ENCODE data around the gene AGBL5. TPM values are rescaled to one million over a fixed set of nuclear protein-coding genes. Genes with fewer than 3 reads are reported as not detected.

Gene AGBL5
- total and polyA plus RNA-seq, 2 donors (not counting 1 experiment from before 2014, with no cell fraction given) = 10.0 to 17.5 TPM

GRCh38 chr2:27081984-27082772 is 30.7 kb downstream of the AGBL5 start:
- H3K4me1 ChIP-seq (ENCODE audit: control insufficient read depth in 2 of 2, insufficient read depth in 2 of 2, low read length in 2 of 2) = peaks cover 24 to 39% of the 10 kb centered on the region in 2 donors
- DNase-seq = no peak
- ChIA-PET POLR2A (interaction anchor here (2.7 to 3.0 kb wide), 2 partner anchors 11 to 31 kb away, joined by 15 to 22 read pairs; partner anchors contain the start of genes AGBL5 and OST4), CTCF (interaction anchor here (1.0 to 4.7 kb wide), 7 partner anchors 10 to 198 kb away, joined by 3 to 30 read pairs (median 4); partner anchors contain the start of genes ABHD1, AGBL5 and OST4)
- H3K4me2 ChIP-seq (replicated peaks; ENCODE audit: low read depth, low read length, poor library complexity, severe bottlenecking) = peak overlapping the region; percentile 84
- H3K36me3 ChIP-seq (replicated peaks in 1 of 2; ENCODE audit: control extremely low read depth in 1 of 2, control insufficient read depth in 1 of 2, extremely low read depth in 1 of 2, insufficient read depth in 2 of 2, low read length in 1 of 2) = no peaks in the 10 kb centered on the region
- H3K9me3 Mint-ChIP-seq (ENCODE audit: insufficient read depth) = no peaks in the 10 kb centered on the region
- peaks cover 3% of the 10 kb centered on the region for H3K79me2 ChIP-seq (ENCODE audit: control insufficient read depth, insufficient read depth, low read length)
- H3K9ac ChIP-seq (ENCODE audit: low read length) = peak overlapping the region; percentile 59
- no peak overlapping the region for H2AFZ ChIP-seq (ENCODE audit: insufficient read depth, low read depth, low read length, poor library complexity, severe bottlenecking)
- no peaks in the 10 kb centered on the region for H3K9me3 ChIP-seq (ENCODE audit: control extremely low read depth in 1 of 3, control insufficient read depth in 2 of 3, insufficient read depth in 1 of 3, low read length in 2 of 3)
- peak overlapping the region in 1 of 2 donors; percentile 56 for H3K27ac ChIP-seq (ENCODE audit: low read length in 2 of 2)
- H4K20me1 ChIP-seq (ENCODE audit: control insufficient read depth, insufficient read depth, low read length, poor library complexity, severe bottlenecking) = no peaks in the 10 kb centered on the region
- H3K4me1 Mint-ChIP-seq = peaks cover 28% of the 10 kb centered on the region
- H3K4me3 ChIP-seq (ENCODE audit: control extremely low read depth in 1 of 5, extremely low read depth in 1 of 5, insufficient read depth in 1 of 5, low read depth in 2 of 5, low read length in 4 of 5) = peak overlapping the region in 1 of 5 experiments; percentile 63
- H3K27me3 ChIP-seq (replicated peaks in 1 of 4; ENCODE audit: control extremely low read depth in 1 of 4, control insufficient read depth in 3 of 4, insufficient read depth in 4 of 4, low read length in 3 of 4) = peaks cover 0 to 11% (median 4%) of the 10 kb centered on the region in 4 experiments
- peak overlapping the region; percentile 94 for H3K27ac Mint-ChIP-seq
- ATAC-seq (ENCODE audit: low read depth) = no peak
- H3K27me3 Mint-ChIP-seq = no peaks in the 10 kb centered on the region
- H3K4me3 Mint-ChIP-seq = peak overlapping the region; percentile 86
- TF ChIP-seq, protein P1, sequence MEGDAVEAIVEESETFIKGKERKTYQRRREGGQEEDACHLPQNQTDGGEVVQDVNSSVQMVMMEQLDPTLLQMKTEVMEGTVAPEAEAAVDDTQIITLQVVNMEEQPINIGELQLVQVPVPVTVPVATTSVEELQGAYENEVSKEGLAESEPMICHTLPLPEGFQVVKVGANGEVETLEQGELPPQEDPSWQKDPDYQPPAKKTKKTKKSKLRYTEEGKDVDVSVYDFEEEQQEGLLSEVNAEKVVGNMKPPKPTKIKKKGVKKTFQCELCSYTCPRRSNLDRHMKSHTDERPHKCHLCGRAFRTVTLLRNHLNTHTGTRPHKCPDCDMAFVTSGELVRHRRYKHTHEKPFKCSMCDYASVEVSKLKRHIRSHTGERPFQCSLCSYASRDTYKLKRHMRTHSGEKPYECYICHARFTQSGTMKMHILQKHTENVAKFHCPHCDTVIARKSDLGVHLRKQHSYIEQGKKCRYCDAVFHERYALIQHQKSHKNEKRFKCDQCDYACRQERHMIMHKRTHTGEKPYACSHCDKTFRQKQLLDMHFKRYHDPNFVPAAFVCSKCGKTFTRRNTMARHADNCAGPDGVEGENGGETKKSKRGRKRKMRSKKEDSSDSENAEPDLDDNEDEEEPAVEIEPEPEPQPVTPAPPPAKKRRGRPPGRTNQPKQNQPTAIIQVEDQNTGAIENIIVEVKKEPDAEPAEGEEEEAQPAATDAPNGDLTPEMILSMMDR (IDR thresholded peaks at IDR 0.05) = no peak
- TF ChIP-seq EZH2 (IDR thresholded peaks at IDR 0.05; ENCODE audit: borderline replicate concordance, insufficient read depth, low read depth, low read length, poor library complexity, severe bottlenecking) = no peak
- intact Hi-C loops (cut with micrococcal nuclease) = loop anchor here (1.0 to 10.0 kb wide), 9 partner anchors 11 to 1793 kb away; partner anchors contain the start of genes AGBL5, ATRAID, CENPA and MPV17
- WGBS (ENCODE audit: insufficient coverage) = 97% methylated on average over 38 of the region's 38 CpGs
